Hindlimb muscle (tissue), 1 donor: Measurements from ENCODE around the gene GPX8. TPM values are rescaled to one million over a fixed set of nuclear protein-coding genes. Genes with fewer than 3 reads are reported as not detected.

Experiments
- DNase-seq: peaks from one replicate; pipeline ENCODE4 v3.0.0-alpha.2; 2013
- polyA plus RNA-seq: library from polyadenylated mRNA; unstranded; fragments of 120-200 nt; gene quantifications from one replicate; pipeline ENCODE4 v1.2.1, GENCODE V29; 2013; ENCODE audit not compliant: insufficient read length

Gene GPX8
- polyA plus RNA-seq, 1 donor = 45.2 TPM

DNA sequence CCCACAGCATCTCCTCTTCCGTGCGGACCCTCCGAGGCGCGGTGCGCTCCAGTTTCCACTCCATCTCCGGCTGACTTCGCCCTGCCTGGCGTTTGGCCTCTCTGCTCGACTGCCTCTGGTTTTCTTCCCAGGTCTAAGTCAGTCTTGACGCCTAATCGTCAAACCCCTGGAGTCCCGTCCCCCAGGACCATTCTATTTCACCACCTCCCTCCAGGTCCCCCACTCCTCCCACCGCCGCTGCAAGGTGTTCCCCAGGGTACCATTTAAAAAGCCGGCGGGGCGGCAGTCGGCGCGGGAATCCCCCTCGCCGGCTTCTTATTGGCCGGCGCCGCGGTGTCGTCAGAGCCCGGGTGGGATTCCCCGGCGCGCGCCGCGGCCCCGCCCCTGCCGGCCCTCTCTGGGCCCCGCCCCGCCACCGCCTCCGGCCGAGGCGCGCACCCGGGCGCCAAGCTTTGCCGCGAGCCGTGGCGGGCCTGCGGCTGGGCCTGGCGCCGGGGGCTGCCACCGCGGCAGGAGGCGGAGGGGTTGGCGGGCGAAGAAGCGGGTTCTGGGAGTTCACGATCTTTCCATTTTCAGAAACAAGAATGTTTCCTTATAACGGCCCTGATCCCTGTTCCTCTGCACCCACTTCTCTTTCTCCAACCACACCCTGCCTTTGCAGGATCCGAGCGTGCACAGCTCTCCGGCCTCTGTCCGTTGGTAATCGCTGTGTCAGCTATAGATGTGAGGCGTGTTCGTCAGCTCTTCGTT lies 13.1 kb downstream of the GPX8 start, which contains the start of gene CDC20B:
TSS of gene CDC20B (minus strand) at position 241 of the 750 bp plus-strand sequence. CDS start at position 64, 177 bp downstream.
- DNase-seq = peak; percentile 84

DNA sequence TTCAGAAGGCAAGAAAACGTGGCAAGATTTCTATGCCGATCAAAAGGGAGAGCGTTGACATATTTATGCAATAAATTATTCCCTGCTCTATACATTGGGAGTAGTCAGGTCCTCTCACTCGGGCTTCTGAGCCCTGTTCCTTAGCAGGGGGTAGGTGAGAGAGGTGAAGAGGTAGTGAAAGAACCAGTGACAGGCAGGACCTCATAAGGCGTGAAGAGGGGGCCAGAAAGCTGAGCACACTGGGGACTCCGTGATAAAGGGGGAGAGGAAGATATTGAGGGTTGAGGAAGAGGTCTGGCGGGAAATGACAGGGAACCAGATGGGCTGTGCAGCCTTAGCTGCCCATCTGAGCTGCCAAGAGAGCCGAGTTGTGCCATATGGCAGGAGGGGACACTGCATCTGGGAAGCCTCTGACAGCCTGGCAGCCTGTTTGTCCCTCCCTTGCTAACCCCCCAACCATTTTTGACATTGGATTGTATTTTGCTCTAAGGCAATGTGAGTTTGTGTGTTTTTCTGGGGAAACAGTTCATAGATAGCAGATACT lies 13.8 kb downstream of the GPX8 start:
- DNase-seq = no peak

DNA sequence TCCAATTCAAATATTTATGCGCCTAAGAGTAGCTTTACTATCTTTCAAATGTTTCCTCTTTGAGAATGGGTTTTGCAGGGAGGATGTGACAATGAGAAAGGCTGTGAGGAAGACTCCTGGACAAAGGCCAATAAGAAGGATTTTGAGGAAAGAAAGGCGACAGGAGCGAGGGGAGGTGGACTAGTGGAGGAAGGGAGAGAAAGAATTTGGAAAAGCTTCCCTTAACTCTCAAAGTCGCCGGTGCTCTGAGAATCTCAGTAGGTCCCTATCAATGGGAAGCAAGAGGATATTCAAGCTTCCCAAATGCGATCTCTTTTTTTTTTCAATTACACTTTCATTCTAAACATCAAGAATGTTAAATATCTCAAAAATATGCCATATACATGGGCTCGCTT lies 15.8 kb downstream of the GPX8 start:
- no peak for DNase-seq

DNA sequence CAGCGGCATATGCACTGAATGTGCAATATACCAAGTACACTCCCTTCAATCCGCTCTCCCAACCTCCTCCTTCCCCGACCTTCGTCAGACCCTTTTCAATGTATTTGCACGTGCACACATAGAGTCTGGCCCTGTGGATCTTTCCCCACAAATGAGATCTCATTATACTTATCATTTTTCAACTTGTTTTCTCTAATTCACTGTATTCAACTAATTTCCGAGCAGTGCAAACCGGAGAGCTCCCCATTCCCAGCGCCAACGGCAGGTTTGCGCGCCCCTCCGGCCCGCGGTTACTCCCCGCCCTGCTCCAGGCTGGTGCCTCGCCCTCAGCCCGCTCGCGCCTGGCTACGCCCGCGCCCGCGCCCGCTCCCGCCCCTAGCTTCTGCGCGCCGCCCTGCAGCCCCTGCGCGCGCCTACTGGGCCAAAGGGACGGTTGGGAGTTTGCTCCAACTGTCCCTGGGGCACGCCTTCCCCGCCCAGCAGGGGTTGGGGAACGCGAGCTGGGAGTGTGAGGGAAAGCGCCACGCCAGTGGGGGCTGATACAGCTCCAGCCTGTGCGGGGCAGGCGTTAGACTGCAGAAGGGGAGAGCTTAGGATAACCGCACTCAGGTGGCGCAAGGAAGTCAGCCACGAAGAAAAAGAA lies 16.3 kb downstream of the GPX8 start:
- no peak for DNase-seq

DNA sequence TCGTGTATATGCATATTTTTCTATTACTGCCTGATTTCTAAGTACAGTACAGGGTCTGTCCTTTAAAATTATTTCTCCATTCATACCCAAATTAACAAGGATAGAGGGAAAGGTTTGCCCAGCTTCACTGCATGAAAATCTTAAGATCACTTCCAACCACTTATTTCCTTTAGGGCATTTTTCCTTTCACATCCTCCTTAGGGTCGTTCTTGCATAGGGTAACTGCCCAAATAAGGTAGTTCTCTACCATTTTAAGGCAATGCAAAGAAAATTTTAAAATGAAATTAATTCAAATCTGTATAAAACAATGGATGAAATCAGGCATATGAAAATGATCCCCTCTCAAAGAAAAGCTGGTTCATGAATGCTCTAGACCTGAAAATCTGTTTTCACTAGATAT lies 17.1 kb downstream of the GPX8 start:
- no peak for DNase-seq

DNA sequence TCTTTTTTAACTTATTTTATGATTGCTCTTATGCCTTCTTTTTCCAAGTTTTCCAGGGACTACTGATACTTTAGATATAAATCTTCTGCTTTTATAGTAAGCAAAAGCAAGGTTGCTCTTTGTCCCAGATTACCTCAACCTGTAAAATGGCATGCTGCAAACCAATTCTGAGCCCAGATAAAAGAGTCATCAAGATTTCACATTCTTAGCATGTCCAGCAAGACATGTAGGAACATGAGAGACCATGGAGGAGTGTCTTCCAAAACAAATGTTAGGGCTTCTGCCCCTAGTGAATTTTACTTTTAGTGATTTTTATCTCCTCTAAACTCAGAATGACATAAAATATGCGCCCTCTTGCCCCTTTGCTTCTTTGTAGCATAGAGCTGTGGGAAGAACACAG lies 20.0 kb downstream of the GPX8 start:
- DNase-seq = no peak

DNA sequence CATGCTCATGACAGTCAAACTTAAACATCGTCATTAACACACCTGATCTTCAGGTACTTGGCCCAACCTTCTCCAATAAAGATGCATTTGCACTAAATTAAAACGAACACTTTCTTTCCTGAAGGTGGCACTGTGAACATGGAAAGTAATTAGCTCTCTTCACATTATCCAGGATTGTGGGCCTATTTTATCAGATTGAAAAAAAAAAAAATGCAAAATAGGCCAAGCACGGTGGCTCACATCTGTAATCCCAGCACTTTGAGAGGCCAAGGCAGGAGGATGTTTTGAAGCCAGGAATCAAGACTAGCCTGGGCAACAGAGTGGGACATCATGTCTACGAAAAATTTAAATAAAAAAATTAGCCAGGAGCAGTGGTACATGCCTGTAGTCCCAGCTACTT lies 27.4 kb downstream of the GPX8 start:
- no peak for DNase-seq

DNA sequence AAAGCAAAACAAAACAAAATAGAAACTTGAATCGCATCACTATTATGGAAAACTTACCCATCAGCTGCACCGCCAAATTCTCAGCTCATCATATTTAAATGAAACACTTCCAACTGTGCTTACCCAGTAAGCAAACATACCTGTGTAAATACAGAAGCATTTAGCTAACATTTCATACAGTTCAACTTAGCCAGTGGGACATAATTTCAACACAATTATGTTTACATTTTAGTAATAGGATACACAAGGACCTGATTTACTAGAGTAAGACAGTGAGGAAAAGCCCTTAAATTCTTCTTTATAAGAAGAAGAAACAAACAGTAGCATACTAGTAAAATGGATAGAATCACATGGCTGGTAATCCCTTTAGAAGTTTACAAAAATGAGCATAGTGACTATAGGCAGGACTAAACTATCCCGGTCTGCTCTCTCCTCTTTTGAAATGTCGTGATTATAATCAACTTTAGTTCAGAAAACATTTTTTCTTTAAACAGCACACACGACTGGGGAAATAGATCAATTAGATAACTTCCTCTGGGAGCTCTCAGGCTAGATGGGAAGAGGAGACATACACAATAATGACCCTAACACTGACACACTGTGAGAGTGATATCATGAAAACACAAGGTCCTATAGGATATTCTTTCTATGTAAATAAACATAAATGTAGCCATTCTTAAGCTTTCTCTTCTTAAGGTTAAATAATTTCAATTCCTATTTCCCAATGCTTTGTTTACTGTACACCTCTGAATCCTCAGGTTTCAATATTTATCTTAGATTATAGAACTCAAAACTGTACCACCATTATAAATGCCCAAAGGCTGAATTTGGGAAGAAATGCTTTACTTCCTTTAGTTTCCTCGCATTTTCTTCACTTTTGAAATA lies 28.9 kb downstream of the GPX8 start:
- no peak for DNase-seq

DNA sequence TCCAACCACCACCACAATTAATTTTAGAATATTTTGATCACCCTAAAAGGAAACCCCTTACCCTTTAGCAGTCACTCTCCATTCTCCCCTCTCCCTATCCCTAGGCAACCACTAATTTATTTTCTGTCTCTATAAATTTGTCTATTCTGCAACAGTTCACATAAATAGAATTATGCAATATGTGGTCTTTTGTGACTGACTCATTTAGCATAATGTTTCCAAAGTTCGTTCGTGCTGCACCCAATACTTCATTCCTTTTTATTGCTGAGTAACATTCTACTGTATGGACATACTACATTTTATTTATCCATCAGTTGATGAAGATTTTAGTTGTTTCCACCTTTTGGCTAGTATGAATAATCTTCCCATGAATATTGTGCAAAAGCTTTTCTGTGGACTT lies 31.2 kb downstream of the GPX8 start:
- no peak for DNase-seq

DNA sequence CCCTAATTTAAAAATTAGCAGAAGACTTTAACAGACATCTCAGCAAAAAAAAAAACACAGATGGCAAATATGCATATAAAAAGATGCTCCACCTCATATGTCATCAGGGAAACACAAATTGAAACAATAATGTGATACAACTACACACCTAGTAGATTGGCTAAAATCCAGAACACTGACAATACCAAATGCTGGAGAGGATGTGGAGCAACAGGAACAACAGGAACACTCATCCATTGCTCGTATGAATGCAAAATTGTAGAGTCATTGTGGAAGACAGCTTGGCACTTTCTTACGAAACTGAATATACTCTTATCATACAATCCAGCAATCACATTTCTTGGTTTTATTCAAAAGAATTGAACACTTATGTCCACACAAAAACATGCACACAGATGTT lies 45.0 kb downstream of the GPX8 start:
- DNase-seq = no peak

DNA sequence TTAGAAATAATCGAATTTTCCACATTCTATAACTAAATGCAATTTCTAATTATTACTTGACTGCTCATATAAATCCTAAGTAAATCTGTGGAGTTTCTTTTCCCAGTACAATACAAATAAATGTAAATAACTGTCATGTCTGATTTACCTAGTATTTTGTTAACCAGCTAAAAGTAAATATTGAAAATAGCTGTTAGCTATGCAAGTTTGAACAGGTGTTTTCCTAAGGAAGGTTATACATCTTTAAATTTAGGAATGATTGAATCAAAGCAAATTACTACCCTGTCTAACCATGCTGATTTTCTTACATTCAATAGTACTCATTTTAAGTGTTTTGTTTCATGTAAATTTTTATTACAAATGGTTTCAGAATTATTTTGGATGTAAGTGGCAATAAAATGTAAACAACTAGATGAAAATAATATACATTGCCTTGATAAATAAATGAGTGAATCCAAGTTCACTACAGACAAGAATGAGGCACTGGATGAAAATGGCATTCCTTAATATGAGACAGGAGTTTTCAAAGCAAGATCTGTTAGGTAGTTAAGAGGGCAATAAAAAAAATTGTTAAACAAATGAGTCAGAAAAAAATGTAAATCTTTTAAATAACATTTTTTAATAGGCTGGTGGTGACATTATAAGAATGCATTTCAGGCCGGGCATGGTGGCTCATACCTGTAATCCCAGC lies 51.4 kb downstream of the GPX8 start:
- no peak for DNase-seq

Other genes starting within 250 kb of the GPX8 start
- gene ESM1, start 174.6 kb upstream of the GPX8 start, polyA plus RNA-seq = 2.3 TPM
- gene GZMK, start 135.9 kb upstream of the GPX8 start, polyA plus RNA-seq = not detected
- 0.36 TPM for gene GZMA, start 57.5 kb upstream of the GPX8 start, polyA plus RNA-seq
- 0.12 TPM for gene CDC20B, start 13.0 kb downstream of the GPX8 start, polyA plus RNA-seq
- not detected for gene MCIDAS, start 67.1 kb downstream of the GPX8 start, polyA plus RNA-seq
- 0.39 TPM for gene CCNO, start 73.4 kb downstream of the GPX8 start, polyA plus RNA-seq
- 27.8 TPM for gene DHX29, start 147.5 kb downstream of the GPX8 start, polyA plus RNA-seq
- gene MTREX, start 147.8 kb downstream of the GPX8 start, polyA plus RNA-seq = 58.0 TPM